HG03354 (cell line): Measurements from ENCODE around the gene WHAMM.
A peak's percentile ranks its signal among the peaks of the same experiment; 100 is the strongest.
"Not testable (repeated sequence)": the region's sequence is repeated elsewhere in the genome, so short reads cannot be mapped to it uniquely, and the experiment has no call there.

Experiments used
- ATAC-seq: cut with Tn5 transposase; IDR thresholded peaks from one replicate; pipeline ENCODE4 v1.9.1; 2021; ENCODE audit warnings: mild to moderate bottlenecking; ENCODE audit not compliant: unreplicated experiment, poor library complexity, severe bottlenecking

WHAMM gene

DNA sequence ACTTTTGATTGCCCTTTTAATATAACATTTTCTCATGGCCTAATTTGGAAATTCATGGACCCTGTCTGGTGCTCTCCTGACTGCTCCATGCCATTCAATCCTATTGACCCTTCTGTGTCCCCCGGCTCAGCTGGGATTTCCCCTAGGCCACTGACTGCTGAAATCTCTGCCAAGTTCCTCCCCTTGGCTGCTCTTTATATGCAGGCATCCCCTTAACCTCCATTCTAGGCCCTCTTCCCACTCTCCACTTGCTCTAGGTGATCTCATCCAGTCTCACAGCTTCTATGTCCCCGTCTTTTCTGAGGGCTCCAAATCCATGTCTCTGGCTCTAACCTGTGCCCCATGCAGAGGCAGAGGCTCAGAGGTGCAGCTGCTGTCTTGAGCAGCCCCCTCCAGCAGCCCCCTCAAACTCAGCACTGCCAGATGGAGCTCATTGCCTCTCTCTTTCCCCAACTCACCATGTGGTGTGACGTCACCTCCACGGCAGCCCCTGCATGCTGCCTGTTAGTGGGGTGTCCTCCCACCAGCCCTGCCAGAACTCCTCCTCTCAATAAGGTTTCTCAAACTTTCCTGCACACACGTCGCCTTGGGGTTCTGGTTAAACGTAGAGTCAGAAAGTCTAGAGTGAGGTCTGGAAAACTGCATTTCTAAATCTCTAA lies 10.1 kb upstream of the WHAMM start:
- no peak for ATAC-seq

DNA sequence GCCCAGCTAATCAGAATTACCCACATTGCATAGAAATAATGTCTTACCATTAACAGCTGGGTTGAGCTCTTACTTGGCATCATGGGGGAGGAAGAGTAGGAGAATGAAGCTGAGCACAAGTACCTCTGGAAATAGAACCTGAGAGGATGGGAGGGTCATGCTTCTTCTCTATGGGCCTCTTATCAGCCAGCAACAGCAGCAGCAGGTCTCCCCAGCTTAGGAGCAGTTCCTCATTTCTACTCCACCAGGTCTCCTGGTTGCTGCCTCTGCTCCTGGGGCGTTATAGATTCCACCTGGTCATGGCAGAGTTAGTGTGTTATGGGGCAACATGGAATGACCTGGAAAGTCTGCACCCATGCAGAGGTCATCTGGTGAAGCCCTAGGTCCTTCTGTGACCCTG lies 6.9 kb upstream of the WHAMM start:
- no peak for ATAC-seq

DNA sequence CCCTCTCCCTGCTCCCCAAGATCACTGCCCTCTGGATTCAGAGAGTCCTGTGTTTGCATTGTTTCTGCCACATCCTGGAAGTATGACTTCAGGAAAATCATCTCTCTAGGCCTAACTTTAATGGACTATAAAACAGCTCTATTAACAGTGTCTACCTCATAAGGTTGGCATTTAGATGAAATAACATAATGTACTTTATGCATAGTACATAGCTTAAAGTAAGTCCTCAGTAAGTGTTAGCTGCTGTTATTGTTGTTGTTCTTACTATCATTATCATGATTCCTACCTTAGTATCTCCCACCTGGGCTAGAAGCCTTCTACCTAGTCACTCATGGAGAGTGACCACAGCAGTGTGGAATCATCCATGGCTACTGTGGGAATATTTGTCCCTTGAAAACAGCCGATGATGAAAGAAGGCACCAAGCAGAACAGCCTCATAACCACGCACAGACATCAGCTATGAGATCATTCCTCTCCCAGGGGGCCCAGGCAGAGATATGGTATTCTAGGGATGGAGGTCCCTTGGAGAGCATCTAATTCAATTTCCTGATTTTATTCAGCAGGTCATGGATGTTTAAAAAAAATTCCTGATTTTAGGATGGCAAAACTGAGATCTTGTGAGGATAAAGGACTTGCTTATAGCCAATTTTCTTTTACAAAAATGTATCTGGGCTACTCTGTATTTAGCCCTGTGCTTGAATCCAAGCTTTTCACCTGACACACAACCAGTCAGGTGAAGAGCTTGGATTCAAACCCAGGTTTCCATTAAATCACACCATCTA lies 5.4 kb upstream of the WHAMM start:
- ATAC-seq, result no peak

DNA sequence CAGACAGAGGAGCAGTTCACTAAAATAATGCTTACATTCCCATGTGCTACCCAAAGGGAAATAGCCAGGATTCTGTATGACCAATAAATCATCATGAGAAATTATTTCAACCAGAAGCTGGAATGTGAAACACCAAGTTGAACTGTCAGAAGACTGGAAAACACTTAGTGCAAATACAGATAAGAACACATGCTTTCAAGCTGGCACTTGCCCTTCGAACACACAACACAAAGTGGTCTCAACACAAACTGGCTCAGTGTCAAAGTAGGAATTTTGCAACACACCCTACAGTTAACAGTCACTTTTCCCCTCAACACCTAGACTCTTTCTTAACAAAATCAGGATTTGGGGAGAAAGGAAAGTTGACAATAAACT lies 4.9 kb upstream of the WHAMM start:
- no peak for ATAC-seq

DNA sequence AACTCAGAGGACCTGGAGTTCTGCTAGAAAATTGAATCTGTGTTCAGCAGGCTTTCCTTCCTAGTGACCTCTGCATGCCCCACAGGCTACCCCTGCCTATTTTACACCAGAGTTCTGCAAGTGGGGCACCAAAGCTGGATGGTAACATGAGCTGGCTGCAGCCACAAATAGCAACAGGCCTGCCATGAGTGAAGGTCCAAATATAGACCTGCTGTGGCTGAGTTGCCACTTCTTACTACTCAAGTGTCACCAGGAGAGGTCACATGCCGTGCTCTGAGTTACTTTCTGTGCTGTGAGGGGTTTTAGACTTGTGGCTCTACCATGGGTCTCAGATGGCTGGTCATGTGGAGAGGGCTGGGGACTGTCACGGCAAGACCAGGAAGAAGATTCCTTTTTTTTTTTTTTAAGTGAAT lies 3.4 kb upstream of the WHAMM start, which contains the start of gene FSD2:
Gene FSD2 (minus strand): TSS at position 76 of the 413 bp plus-strand sequence. CDS start 18,679 bp downstream, outside the sequence.
- ATAC-seq, result peak; percentile 66

DNA sequence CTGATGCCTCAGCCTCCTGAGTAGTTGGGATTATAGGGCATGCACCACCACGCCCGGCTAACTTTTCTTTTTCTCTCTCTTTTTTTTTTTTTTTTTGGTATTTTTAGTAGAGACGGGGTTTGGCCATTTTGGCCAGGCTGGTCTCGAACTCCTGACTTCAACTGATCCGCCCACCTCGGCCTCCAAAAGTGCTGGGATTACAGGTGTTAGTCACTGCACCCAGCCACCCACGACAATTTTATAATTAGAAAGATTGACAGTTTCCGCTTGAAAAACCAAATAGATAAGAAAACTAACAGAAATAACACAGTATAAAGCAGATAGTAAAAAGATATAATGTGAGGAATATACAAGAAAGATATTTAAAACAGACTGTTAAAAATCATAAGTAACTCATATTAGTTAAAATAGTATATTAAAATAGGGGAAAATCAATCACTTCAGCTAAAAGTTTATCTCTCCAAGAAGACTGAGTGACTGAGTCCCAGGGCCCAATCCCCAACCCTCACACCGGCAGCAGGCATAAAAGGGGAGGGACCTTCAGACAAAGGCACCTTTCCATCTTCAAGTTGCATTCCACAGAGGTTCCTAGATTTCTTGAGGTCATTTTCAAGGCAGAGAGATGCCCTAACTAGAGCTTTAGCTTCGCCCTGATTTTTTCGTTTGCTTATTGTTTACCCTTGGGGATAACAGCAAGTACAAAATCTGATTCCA lies 1.4 kb upstream of the WHAMM start:
- no peak for ATAC-seq

DNA sequence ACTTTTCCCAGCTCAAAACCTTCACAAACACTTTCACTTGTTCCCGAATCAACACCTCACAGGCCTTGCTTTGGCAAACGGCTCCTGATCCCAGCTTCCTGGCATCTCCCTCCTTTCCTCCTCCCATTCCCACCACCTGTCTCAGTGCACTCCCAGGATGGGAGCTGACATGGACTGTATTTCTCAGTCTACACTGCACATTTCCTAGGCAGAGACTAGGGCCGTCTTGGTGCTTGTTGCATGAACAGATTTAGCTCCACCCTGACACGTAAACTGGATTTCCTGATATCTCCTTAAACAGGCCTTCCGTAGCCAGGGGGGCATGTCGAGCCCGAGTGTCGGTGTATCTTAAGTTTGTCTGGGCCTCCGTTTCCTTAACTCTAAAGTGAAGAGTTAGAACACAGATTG lies 790 bp upstream of the WHAMM start:
- no peak for ATAC-seq

DNA sequence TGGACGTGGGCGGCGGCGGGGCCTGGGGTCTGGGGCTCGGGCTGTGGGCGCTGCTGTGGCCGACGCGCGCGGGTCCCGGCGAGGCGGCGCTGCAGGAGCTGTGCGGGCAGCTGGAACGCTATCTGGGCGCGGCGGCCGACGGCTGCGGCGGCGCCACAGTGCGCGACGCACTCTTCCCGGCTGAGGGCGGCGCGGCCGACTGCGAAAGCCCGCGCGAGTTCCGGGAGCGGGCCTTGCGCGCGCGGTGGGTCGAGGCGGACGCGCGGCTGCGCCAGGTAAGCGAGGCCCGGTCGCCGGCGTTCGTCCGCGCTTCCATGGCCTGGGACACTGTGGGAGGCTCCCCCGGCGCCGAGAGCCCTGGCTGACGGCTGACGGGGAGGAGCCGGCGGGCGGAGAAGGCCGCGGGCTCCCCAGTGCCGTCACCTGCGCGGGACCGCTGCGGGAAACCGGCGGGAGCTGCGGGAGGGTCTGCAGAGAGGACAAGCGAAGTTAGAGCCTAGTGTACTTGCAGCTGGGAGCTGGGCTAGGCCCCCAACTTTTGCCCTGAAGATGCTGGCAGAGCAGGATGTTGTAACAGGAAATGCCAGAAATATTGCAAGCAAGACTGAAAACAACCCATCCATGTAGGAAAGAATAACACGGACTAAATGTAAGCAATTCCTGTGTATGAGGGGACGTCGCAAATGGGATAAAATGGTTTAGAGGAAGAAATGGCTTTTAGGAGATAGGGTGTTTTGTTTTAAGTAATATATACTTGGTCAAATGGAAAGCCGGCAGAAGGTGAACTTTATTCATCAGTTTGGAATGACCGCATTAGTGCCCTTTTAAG lies 847 bp downstream of the WHAMM start:
- ATAC-seq, result peak; percentile 28

DNA sequence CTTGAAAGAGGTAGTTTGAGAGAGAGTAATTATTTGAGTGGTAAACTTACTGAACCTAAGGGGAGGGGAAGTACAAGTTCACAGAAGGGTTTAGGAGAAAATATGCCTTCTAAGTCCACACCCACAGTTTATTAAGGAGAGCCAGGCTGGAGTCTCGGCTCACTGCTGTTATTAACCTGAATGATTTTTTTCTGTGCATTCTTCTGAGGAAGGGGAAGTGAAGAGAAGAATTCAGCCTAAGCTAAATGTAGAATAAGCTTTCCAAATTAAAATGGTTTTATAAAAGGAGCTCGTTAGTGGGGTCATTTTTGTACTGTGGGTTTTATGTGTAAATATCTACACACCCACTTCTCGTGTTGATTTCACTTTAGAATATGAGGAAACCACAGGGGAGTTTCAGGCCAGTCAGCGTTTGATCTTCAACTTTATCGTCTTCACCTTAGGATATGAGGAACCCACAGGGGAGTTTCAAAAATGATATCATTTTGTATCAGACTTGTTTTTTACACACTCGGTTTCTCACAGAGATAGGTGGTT lies 1.5 kb downstream of the WHAMM start:
- ATAC-seq, result no peak

DNA sequence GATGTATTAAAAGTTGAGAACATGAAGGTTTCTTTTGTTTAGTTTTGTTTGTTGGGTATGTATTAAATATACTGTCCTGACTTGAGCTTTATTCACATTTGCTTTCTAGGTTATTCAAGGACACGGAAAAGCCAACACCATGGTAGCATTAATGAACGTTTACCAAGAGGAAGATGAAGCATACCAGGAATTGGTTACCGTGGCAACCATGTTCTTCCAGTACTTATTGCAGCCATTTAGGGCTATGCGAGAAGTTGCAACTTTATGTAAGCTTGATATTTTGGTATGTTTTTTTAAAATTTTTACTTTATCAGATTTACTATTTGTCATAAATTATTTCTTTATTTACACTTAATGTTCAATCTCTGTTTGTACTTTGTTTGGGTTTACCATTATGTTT lies 3.6 kb downstream of the WHAMM start:
- no peak for ATAC-seq

DNA sequence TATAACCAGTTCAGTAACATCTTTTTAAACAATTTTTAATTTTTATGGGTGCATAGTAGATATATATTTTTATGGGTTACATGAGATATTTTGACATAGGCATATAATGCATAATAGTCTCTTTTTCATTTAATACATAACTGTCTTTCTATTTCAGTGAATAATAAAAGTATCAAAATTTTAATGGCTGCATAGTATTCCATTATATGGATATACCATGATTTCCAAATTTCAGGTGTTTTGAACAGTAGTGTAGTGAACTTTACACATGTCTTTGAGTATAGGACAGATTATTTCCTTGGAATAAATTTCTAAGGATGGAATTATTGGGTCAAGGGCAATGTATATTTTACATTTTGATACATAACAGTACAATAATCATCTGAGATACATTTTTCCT lies 10.7 kb downstream of the WHAMM start:
- ATAC-seq, result no peak

DNA sequence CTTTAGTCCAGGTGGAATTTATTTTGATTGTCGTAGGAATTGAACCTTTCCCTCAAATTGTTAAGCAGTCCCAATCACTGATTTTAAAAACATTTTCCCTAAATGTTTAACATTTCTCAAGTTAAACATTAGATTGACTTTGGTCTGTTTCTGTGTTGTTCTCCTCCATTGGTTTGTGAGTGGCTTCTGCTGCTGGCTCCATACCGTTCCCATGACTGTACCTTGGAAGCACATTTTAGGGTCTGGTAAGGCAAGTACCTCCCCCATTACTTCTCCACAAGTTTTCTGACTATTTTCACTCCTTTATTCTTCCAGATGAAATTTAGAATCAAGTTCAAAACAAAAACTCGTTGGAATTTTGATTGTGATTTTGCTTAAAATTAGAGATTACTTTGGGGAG lies 12.0 kb downstream of the WHAMM start:
- not testable (repeated sequence) for ATAC-seq

DNA sequence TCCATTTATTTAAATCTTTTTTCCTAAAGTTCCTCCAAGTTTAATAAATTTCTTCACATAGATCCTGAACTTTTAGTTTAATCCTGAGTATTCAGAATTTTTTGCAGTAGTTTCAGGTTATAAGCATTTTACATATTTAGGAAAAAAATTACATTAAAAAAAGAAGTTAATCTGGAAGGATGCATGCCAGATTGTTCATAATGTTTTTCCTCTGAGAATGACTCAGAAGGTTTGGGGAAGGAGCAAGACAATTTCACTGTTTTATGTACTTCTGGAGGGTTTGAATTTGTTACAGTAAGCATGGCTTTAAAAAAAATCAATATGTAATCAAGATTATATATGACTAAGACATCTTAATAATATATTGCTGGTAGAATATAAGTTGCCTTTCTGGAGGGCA lies 12.4 kb downstream of the WHAMM start:
- not testable (repeated sequence) for ATAC-seq

DNA sequence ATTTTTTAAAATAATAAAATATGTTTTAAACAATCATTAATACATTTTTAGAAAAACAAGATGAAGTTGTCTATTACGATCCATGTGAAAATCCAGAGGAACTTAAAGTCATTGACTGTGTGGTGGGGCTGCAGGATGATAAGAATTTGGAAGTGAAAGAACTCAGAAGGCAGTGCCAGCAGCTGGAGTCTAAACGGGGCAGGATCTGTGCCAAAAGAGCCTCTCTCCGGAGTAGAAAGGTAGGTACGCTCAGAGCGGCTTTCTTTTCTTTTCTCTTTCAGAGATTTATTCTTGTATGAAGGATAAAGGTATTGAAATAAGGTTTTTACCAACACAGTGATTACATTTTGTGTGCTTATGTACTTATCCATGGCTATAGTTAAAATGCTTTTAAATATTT lies 13.6 kb downstream of the WHAMM start:
- ATAC-seq, result no peak

DNA sequence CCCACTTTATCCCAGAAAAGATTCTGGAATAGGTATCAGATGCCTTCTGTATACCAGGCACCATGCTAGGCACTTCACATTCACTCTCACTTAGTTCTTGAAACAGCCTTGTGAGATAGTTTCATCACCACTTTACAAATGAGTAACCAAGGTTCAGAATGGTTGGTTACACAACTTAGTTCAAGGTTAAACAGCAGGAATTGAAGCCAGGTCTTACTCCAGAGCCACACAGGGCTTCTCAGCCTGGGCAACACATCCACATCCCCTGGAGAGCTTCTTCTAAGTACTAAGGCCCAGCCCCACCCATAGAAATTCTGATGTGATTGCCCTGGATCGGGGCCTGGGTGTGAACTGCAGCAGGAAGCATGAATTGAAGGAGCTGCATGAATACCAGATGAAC lies 18.6 kb downstream of the WHAMM start:
- no peak for ATAC-seq

DNA sequence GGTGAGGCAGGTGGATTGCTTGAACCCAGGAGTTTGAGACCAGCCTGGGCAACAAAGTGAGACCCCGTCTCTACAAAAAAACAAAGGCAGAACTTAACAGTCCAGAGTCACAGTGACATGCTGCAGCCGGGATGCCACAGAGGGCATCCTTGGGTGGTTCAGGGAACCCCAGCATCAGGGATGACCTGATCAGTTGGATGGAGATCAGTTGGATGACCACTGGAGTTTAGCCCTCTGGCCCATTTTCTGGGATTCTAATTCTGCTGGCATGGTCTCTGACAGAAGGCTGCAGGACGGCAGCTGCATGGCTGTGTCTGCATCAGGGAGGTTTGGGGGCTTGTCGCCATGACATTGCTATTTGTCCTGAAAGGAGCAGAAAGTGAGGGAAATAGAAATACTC lies 19.8 kb downstream of the WHAMM start:
- no peak for ATAC-seq

DNA sequence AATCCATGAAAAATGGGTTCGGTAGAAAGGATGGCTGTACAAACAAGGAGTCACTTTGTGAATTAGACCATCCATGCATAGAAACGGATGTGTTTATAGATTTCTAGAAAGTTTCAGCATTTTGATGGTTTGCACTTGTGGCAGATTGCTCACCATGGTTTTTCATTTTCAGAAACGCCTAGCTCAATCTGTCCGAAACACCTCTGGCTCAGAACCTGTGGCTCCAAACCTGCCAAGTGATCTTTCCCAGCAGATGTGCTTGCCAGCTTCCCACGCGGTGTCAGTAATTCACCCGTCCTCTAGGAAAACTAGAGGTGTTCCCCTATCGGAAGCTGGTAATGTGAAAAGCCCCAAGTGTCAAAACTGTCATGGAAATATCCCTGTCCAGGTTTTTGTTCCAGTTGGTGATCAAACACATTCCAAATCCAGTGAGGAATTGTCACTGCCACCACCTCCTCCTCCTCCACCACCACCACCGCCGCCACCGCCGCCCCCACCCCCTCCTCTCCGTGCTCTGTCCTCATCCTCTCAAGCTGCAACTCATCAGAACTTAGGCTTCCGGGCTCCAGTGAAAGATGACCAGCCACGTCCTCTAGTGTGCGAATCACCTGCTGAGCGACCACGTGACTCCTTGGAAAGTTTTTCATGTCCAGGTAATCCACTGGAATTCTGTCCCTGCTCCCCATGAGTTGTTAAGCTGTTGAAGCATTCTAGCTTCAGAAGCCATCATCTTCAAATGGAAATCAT lies 21.2 kb downstream of the WHAMM start:
- ATAC-seq, result no peak

DNA sequence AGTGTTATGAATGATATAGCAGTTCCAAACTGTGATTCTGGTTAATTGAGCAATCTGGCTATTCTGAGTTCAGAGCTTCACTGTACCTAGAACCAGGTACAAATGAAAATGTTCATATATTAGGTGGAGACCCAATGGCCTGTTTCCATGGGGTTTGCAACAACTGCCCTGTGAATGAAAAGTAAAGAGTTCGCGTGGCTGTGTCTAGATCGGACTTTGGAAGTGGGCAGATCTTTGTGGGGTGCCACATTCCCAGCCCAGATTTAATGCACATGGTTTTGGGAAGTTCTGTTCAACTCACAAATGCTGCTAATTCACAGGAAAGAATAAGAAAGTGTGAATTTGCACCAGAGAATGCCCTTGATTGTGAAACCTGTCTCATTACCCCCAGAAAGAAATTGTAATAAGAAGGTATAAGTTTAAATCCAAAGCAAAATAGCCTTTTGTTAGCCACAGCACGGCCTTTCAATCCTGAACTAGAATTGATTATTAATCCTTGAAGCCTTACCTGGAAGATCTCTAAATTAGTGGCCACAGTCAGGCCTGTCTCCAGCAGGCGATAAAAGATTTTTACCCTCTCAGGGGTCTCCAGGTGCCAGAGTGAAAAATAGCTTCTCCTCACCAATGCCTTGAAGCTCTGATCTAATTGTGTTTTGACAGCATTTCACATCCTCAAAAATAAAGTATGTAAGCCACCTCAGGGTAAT lies 22.6 kb downstream of the WHAMM start:
- peak; percentile 42 for ATAC-seq
